Thymus (tissue), 11 donors: Measurements from ENCODE around the gene QRFP. TPM values are rescaled to one million over a fixed set of nuclear protein-coding genes. Genes with fewer than 3 reads are reported as not detected.
A peak's percentile ranks its signal among the peaks of the same experiment; 100 is the strongest.

Experiments used
- DNase-seq, 9 donors: peaks; one replicate each; pipeline ENCODE4 v3.0.0-alpha.2; 2013; ENCODE audit warnings: low spot score in 9 of 9, low read depth in 6 of 9, missing footprints in 1 of 9
- H3K27ac ChIP-seq, 2 donors: one replicate each; pipeline ENCODE4 v1.5.1; 2013; ENCODE audit warnings: control low read depth in 1 of 2, low read depth in 1 of 2, low read length in 1 of 2, mild to moderate bottlenecking in 1 of 2, moderate library complexity in 1 of 2
- H3K27me3 ChIP-seq, 2 donors: one replicate each; pipeline ENCODE4 v1.5.1; 2013; ENCODE audit warnings: low read length in 1 of 2; ENCODE audit not compliant: control insufficient read depth in 2 of 2, insufficient read depth in 1 of 2
- H3K36me3 ChIP-seq, 2 donors: one replicate each; pipeline ENCODE4 v1.5.1; 2013; ENCODE audit warnings: low read length in 1 of 2, mild to moderate bottlenecking in 1 of 2, moderate library complexity in 1 of 2; ENCODE audit not compliant: control insufficient read depth in 2 of 2, insufficient read depth in 2 of 2
- H3K4me1 ChIP-seq, 2 donors: one replicate each; pipeline ENCODE4 v1.5.1; 2013; ENCODE audit warnings: low read length in 2 of 2; ENCODE audit not compliant: control insufficient read depth in 2 of 2, insufficient read depth in 2 of 2
- H3K4me3 ChIP-seq, 2 donors: one replicate each; pipeline ENCODE4 v1.5.1; 2013; ENCODE audit warnings: low read length in 2 of 2, control low read depth in 1 of 2, mild to moderate bottlenecking in 1 of 2
- H3K9me3 ChIP-seq, 2 donors: one replicate each; pipeline ENCODE4 v1.5.1; 2013; ENCODE audit warnings: low read length in 1 of 2, mild to moderate bottlenecking in 1 of 2; ENCODE audit not compliant: control insufficient read depth in 2 of 2, insufficient read depth in 1 of 2
- WGBS: extraction: QIAGEN DNeasy Blood & Tissue Kit; methylation state at CpG from one replicate; pipeline ENCODE4 v1.1.7; 2013; 5-methylcytosine and 5-hydroxymethylcytosine counted together
- polyA plus RNA-seq: library from polyadenylated mRNA; stranded (reverse); fragments of 200-250 nt; gene quantifications from one replicate; pipeline ENCODE4 v1.2.3, GENCODE V29; 2013
- total RNA-seq: library from RNA; stranded (reverse); fragments of 120-200 nt; gene quantifications from one replicate; pipeline ENCODE4 v1.2.4, GENCODE V29; 2013
- donor health status: healthy.

The QRFP gene
- total and polyA plus RNA-seq, 2 donors, result 0.05 to 0.21 TPM

GRCh38 chr9:130870491-130871381 is 25.9 kb downstream of the QRFP start:
- Histone ChIP-seq H3K4me3 (no peak overlapping the region), H3K27me3 (no peaks in the 10 kb centered on the region), H3K9me3 (no peaks in the 10 kb centered on the region), H3K36me3 (peaks cover 37 to 42% of the 10 kb centered on the region in 2 donors), H3K27ac (no peak overlapping the region), H3K4me1 (no peaks in the 10 kb centered on the region)
- no peak for DNase-seq
- 95% methylated on average over 17 of the region's 17 CpGs for WGBS

DNA sequence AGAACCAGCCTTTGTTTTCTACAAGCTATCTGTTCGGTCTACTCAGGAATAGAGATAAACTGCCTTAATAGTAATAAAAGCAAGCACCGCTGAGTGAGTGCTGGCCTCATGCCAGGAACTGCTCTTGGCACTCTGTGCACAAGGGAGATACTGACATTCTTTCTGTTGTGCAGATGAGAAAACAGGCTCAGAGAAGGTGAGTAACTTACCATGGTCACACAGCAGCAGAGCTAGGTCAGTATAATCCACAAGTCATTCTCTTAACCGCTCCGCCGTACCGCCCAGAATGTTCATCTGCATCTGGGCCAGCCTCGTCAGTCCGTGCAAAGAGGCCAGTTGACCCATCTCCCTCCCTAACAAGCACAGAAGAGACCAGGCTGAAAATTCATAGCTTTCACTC is 27.4 kb downstream of the QRFP start:
- Histone ChIP-seq H3K4me1 (no peaks in the 10 kb centered on the region), H3K36me3 (peaks cover 28 to 33% of the 10 kb centered on the region in 2 donors), H3K4me3 (no peak overlapping the region), H3K27me3 (no peaks in the 10 kb centered on the region), H3K9me3 (no peaks in the 10 kb centered on the region), H3K27ac (no peak overlapping the region)
- 85% methylated on average over 8 of the region's 8 CpGs for WGBS
- no peak for DNase-seq

DNA sequence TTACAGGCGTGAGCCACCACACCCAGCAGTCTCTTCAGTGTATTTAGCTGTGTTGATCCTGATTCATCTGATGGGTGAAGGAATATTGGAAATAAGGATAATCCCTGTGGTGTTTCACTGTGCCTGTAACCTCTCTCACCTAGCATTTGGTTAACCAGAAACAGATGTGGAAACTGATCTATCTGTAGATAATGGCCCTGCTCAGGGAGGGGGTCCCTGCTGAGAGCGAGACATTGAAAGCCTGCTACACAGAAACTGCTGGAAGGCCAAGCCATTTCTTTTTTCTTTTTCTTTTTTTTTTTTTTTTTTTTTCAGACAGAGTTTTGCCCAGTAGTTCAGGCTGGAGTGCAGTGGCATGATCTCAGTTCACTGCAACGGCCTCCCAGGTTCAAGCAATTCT is 28.4 kb downstream of the QRFP start:
- no peak overlapping the region for H3K4me3 ChIP-seq
- DNase-seq, result no peak
- no peaks in the 10 kb centered on the region for H3K4me1 ChIP-seq
- no peaks in the 10 kb centered on the region for H3K9me3 ChIP-seq
- H3K36me3 ChIP-seq, result peaks cover 17 to 28% of the 10 kb centered on the region in 2 donors
- H3K27me3 ChIP-seq, result no peaks in the 10 kb centered on the region
- WGBS, result 87% methylated on average over 3 of the region's 3 CpGs
- no peak overlapping the region for H3K27ac ChIP-seq

DNA sequence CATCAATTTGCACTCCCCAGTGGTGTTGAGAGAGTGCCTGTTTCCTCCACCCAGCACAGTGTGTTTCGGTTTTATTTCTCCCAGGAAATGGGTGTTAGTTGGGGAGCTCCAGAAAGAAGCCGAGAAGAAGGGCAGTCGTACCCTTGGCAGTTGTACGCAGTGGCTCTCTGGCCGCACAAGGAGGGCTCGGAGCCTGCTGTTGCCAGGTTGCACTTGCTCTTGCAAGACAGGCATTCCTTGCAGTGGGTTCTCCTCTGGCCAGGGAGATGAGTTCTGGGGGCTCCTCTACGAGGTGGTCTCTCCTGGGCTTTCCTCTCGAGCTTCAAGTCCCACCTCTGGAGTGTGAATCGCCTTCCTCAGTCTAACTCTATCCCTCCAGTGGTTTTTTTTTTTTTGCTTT is 29.1 kb downstream of the QRFP start:
- no peak overlapping the region for H3K4me3 ChIP-seq

GRCh38 chr9:130866474-130866965 is 30.1 kb downstream of the QRFP start:
- no peaks in the 10 kb centered on the region for H3K27me3 ChIP-seq
- DNase-seq, result peak in 8 of 9 donors; percentile 33 to 74 (median 47)
- H3K4me1 ChIP-seq, result no peaks in the 10 kb centered on the region
- H3K9me3 ChIP-seq, result no peaks in the 10 kb centered on the region
- H3K4me3 ChIP-seq, result no peak overlapping the region
- peaks cover 12 to 16% of the 10 kb centered on the region in 2 donors for H3K36me3 ChIP-seq
- WGBS, result 66% methylated on average over 4 of the region's 4 CpGs
- H3K27ac ChIP-seq, result no peak overlapping the region

More for the DNA sequence above, 29.1 kb downstream of the QRFP start:
- 98% methylated on average over 9 of the region's 9 CpGs for WGBS
- peaks cover 16 to 22% of the 10 kb centered on the region in 2 donors for H3K36me3 ChIP-seq
- no peak overlapping the region for H3K27ac ChIP-seq
- H3K9me3 ChIP-seq, result no peaks in the 10 kb centered on the region
- H3K4me1 ChIP-seq, result no peaks in the 10 kb centered on the region
- no peak for DNase-seq
- H3K27me3 ChIP-seq, result no peaks in the 10 kb centered on the region

DNA sequence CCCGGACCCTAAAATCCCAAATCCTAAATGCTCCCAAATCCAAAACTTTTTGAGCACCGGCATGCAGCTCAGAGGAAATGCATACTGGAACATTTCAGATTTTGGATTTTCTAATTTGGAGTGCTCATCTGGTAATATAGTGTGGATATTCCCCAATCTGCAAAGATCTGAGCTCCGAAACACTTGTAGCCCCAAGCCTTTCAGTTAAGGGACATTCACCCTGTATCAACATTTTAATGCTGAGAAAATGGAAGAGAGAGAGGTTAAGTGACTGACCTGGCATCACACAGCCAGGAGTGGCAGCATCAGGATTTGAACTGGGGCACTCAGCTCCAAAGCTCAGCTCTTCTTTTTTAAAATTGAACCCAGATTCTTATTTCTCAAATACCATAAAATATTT is 30.7 kb downstream of the QRFP start:
- no peaks in the 10 kb centered on the region for H3K9me3 ChIP-seq
- H3K36me3 ChIP-seq, result peaks cover 13 to 21% of the 10 kb centered on the region in 2 donors
- no peaks in the 10 kb centered on the region for H3K4me1 ChIP-seq
- DNase-seq, result no peak
- no peak overlapping the region for H3K27ac ChIP-seq
- WGBS, result 98% methylated on average over 3 of the region's 3 CpGs
- no peaks in the 10 kb centered on the region for H3K27me3 ChIP-seq
- H3K4me3 ChIP-seq, result no peak overlapping the region

GRCh38 chr9:130864541-130864940 is 32.1 kb downstream of the QRFP start:
- H3K9me3 ChIP-seq, result no peaks in the 10 kb centered on the region
- no peaks in the 10 kb centered on the region for H3K27me3 ChIP-seq
- WGBS, result 99% methylated on average over 6 of the region's 6 CpGs
- H3K36me3 ChIP-seq, result peaks cover 25 to 26% of the 10 kb centered on the region in 2 donors
- no peak overlapping the region for H3K4me3 ChIP-seq
- no peak for DNase-seq
- H3K27ac ChIP-seq, result no peak overlapping the region
- no peaks in the 10 kb centered on the region for H3K4me1 ChIP-seq

GRCh38 chr9:130862747-130863146 is 33.9 kb downstream of the QRFP start:
- Histone ChIP-seq H3K9me3 (no peaks in the 10 kb centered on the region), H3K27me3 (no peaks in the 10 kb centered on the region), H3K4me1 (peaks cover 0 to 5% of the 10 kb centered on the region in 2 donors), H3K36me3 (peaks cover 29% of the 10 kb centered on the region in 2 donors), H3K4me3 (no peak overlapping the region), H3K27ac (no peak overlapping the region)
- WGBS, result 98% methylated on average over 23 of the region's 23 CpGs
- DNase-seq, result no peak

- H3K4me1 ChIP-seq, result peaks cover 0 to 5% of the 10 kb centered on the region in 2 donors
Observed at GRCh38 chr9:130862217-130862616, 34.4 kb downstream of the QRFP start.

More at GRCh38 chr9:130862217-130862616, 34.4 kb downstream of the QRFP start:
- 98% methylated on average over 8 of the region's 8 CpGs for WGBS
- Histone ChIP-seq H3K4me3 (no peak overlapping the region), H3K36me3 (peaks cover 29 to 30% of the 10 kb centered on the region in 2 donors), H3K9me3 (no peaks in the 10 kb centered on the region), H3K27me3 (no peaks in the 10 kb centered on the region), H3K27ac (no peak overlapping the region)
- no peak for DNase-seq
